Astrocyte (in vitro differentiated cells and primary cell): ENCODE results near the gene NDUFB11.

ENCODE experiments used
- EZH2 ChIP-seq: IDR thresholded peaks from 2 replicates; pipeline ENCODE4 v1.6.1; 2012; ENCODE audit warnings: mild to moderate bottlenecking, low read length, inconsistent platforms; ENCODE audit not compliant: insufficient read depth
- TF ChIP-seq, protein P1 (sequence below): IDR thresholded peaks from 2 replicates; pipeline ENCODE4 v1.5.1; 2011; ENCODE audit warnings: low read depth, mild to moderate bottlenecking, inconsistent platforms, low read length, moderate library complexity; ENCODE audit not compliant: insufficient read depth

DNA sequence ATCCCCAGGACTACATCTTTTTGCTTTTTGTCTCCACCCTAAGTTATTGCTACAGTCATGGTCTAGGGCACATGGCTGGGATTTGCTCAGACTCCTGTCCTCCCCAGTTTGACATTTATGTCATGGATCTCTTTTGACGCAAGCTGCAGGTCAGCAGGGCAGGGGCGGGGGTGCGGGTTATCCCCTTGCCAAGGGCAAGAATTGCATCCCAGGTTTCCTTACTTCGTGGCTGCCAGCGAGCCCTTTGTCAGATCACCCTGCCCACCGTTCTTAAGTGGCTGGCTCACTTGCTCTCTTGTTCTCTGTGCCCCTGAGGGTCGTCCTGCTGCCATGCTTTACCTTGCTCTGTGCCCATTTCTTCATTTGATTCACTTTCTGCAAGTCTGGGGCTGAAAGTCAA lies 28.0 kb upstream of the NDUFB11 start:
- TF ChIP-seq, protein P1, sequence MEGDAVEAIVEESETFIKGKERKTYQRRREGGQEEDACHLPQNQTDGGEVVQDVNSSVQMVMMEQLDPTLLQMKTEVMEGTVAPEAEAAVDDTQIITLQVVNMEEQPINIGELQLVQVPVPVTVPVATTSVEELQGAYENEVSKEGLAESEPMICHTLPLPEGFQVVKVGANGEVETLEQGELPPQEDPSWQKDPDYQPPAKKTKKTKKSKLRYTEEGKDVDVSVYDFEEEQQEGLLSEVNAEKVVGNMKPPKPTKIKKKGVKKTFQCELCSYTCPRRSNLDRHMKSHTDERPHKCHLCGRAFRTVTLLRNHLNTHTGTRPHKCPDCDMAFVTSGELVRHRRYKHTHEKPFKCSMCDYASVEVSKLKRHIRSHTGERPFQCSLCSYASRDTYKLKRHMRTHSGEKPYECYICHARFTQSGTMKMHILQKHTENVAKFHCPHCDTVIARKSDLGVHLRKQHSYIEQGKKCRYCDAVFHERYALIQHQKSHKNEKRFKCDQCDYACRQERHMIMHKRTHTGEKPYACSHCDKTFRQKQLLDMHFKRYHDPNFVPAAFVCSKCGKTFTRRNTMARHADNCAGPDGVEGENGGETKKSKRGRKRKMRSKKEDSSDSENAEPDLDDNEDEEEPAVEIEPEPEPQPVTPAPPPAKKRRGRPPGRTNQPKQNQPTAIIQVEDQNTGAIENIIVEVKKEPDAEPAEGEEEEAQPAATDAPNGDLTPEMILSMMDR, result no peak
- TF ChIP-seq EZH2, result no peak
